Spleen (tissue), 11 donors: Measurements from ENCODE around the gene KCNG4. TPM values are rescaled to one million over a fixed set of nuclear protein-coding genes. Genes with fewer than 3 reads are reported as not detected.

ENCODE experiments used
- DNase-seq: peaks from one replicate; pipeline ENCODE4 v3.0.0-alpha.2; 2020
- H3K27ac ChIP-seq, 8 donors: fragments of 200-600 bp; sonication (generic) in 7 of 8; 1 replicate in 4 of 8; 2 replicates in 4 of 8; pipeline versions ENCODE4 v1.5.0 to v1.8.0; 2016 to 2021; ENCODE audit warnings: inconsistent platforms in 4 of 8, mild to moderate bottlenecking in 4 of 8, moderate library complexity in 1 of 8
- H3K27me3 ChIP-seq, 7 donors: fragments of 200-600 bp; sonication (generic) in 6 of 7; replicated peaks in 1 of 7; 1 replicate in 4 of 7; 2 replicates in 3 of 7; pipeline versions ENCODE4 v1.5.0 to v1.8.0; 2016 to 2021; ENCODE audit warnings: inconsistent platforms in 3 of 7, mild to moderate bottlenecking in 1 of 7
- H3K36me3 ChIP-seq, 6 donors: fragments of 200-600 bp; sonication (generic) in 5 of 6; 1 replicate in 4 of 6; 2 replicates in 2 of 6; pipeline versions ENCODE4 v1.5.0 to v1.8.0; 2016 to 2021; ENCODE audit warnings: inconsistent platforms in 2 of 6
- H3K4me1 ChIP-seq, 6 donors: fragments of 200-600 bp; sonication (generic) in 5 of 6; 1 replicate in 3 of 6; 2 replicates in 3 of 6; pipeline versions ENCODE4 v1.5.0 to v1.8.0; 2016 to 2021; ENCODE audit warnings: inconsistent platforms in 3 of 6
- H3K4me3 ChIP-seq, 8 donors: fragments of 200-600 bp; sonication (generic) in 7 of 8; 1 replicate in 4 of 8; 2 replicates in 4 of 8; pipeline versions ENCODE4 v1.5.0 to v1.8.0; 2016 to 2021; ENCODE audit warnings: inconsistent platforms in 4 of 8, mild to moderate bottlenecking in 4 of 8, moderate library complexity in 2 of 8
- H3K9me3 ChIP-seq, 8 donors: fragments of 200-600 bp; sonication (generic) in 7 of 8; 1 replicate in 4 of 8; 2 replicates in 4 of 8; pipeline versions ENCODE4 v1.5.0 to v1.8.0; 2016 to 2021; ENCODE audit warnings: inconsistent platforms in 4 of 8
- POLR2A ChIP-seq, 3 donors: fragments of 450-650 bp; IDR thresholded peaks; one replicate each; pipeline ENCODE4 v1.5.1; 2017; ENCODE audit warnings: antibody characterized with exemption in 3 of 3, mild to moderate bottlenecking in 1 of 3
- POLR2AphosphoS5 ChIP-seq, 3 donors: sonication (generic); formaldehyde crosslinking; IDR thresholded peaks; one replicate each; pipeline ENCODE4 v1.5.1; 2017; ENCODE audit warnings: antibody characterized with exemption in 3 of 3
- WGBS, 5 donors: extraction: QIAGEN DNeasy Blood & Tissue Kit in 3 of 5; methylation state at CpG; one replicate each; pipeline versions ENCODE4 v1.1.5 to v1.1.7; 2013 to 2018; 5-methylcytosine and 5-hydroxymethylcytosine counted together
- intact Hi-C: fragments of 100-400 bp; cut with DNase I; formaldehyde crosslinking; loops from one replicate; pipeline ENCODE4 v1.15.0; 2023; ENCODE audit warnings: low total_unique reads
- polyA plus RNA-seq, 3 donors: library from polyadenylated mRNA; stranded (reverse); fragments of 200-250 nt; gene quantifications; one replicate each; pipeline ENCODE4 v1.2.1, GENCODE V29; 2013
- total RNA-seq, 7 donors: library from RNA; depleted of rRNA in 3 of 7; stranded (reverse); fragments of >200 nt in 3 of 7; fragmentation: NEBNext Ultra II Directional in 4 of 7; extraction: Animal tissue kit (Norgen Biotek cat#: 25700) in 4 of 7; gene quantifications; one replicate each; pipeline versions ENCODE4 v1.1.0 to v1.2.1, GENCODE V29; 2016 to 2021
- TF ChIP-seq, protein P1 (sequence below), 11 experiments: fragments of 200-600 bp in 7 of 11; fragments of 450-650 bp in 4 of 11; sonication (generic) in 4 of 11; IDR thresholded peaks in 8 of 11; conservative IDR thresholded peaks in 3 of 11; 1 replicate in 7 of 11; 2 replicates in 4 of 11; pipeline versions ENCODE4 v1.4.0 to v1.8.0; 2016 to 2021; ENCODE audit warnings: antibody characterized with exemption in 11 of 11, inconsistent platforms in 4 of 11, mild to moderate bottlenecking in 1 of 11
- donor health status: healthy with polysubstance abuse.
- donor health status: DM: no; HTN: no; CAD: no; lungs with moderate emphysema.
- donor health status: DM: no; HTN: no; CAD: no.
- donor health status: Bipolar disorder and iron deficiency.
- donor health status: healthy.
- donor health status: DM: no; HTN: no; CAD: no.
- donor health status: DM: yes; HTN: yes; CAD: no.

KCNG4 gene
- total and polyA plus RNA-seq, 10 donors = not detected

DNA sequence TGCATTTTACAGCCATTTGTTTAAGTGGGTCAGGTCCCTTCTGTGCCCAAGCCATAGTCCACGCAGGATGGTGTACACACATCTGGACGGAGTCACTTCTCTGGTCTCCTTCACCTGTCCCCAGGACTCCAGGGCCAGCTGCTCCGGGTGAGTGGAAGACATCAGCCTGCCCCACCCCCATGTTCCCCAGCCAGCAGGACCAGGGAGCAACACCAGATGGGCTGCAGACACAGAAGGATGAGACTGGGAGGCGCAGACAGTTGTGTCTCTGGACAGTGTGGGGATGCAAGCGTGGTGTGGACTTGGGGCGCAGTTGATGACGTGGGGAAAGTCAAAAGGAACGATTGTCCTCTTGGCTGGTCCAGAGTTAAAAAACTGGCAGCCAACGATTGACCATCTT lies 30.3 kb upstream of the KCNG4 start:
- 86 to 91% (median 89%) methylated on average over 9 of the region's 9 CpGs for WGBS, 5 donors
- H3K4me3 ChIP-seq = no peak overlapping the region
- H3K27me3 ChIP-seq = peaks cover 0 to 48% (median 0%) of the 10 kb centered on the region in 7 donors
- no peaks in the 10 kb centered on the region for H3K4me1 ChIP-seq
- TF ChIP-seq, protein P1, sequence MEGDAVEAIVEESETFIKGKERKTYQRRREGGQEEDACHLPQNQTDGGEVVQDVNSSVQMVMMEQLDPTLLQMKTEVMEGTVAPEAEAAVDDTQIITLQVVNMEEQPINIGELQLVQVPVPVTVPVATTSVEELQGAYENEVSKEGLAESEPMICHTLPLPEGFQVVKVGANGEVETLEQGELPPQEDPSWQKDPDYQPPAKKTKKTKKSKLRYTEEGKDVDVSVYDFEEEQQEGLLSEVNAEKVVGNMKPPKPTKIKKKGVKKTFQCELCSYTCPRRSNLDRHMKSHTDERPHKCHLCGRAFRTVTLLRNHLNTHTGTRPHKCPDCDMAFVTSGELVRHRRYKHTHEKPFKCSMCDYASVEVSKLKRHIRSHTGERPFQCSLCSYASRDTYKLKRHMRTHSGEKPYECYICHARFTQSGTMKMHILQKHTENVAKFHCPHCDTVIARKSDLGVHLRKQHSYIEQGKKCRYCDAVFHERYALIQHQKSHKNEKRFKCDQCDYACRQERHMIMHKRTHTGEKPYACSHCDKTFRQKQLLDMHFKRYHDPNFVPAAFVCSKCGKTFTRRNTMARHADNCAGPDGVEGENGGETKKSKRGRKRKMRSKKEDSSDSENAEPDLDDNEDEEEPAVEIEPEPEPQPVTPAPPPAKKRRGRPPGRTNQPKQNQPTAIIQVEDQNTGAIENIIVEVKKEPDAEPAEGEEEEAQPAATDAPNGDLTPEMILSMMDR (IDR thresholded peaks at IDR 0.05 in 8 of 11, conservative IDR thresholded peaks at IDR 0.05 in 3 of 11) = no peak
- TF ChIP-seq POLR2AphosphoS5 (IDR thresholded peaks at IDR 0.05) = no peak
- H3K9me3 ChIP-seq = no peaks in the 10 kb centered on the region
- H3K36me3 ChIP-seq = no peaks in the 10 kb centered on the region
- DNase-seq = no peak
- intact Hi-C loops = no loop called here
- no peak overlapping the region for H3K27ac ChIP-seq

GRCh38 chr16:84268291-84269040 lies 28.7 kb upstream of the KCNG4 start:
- TF ChIP-seq POLR2AphosphoS5 (IDR thresholded peaks at IDR 0.05) (no peak), POLR2A (IDR thresholded peaks at IDR 0.05) (no peak)
- TF ChIP-seq, protein P1 (IDR thresholded peaks at IDR 0.05 in 8 of 11, conservative IDR thresholded peaks at IDR 0.05 in 3 of 11) = no peak
- Histone ChIP-seq H3K27ac (no peak overlapping the region), H3K4me1 (no peaks in the 10 kb centered on the region), H3K27me3 (peaks cover 0 to 44% (median 0%) of the 10 kb centered on the region in 7 donors), H3K4me3 (no peak overlapping the region), H3K36me3 (no peaks in the 10 kb centered on the region), H3K9me3 (no peaks in the 10 kb centered on the region)
- no peak for DNase-seq
- intact Hi-C loops = no loop called here
- 65 to 75% (median 71%) methylated on average over 18 of the region's 18 CpGs for WGBS, 5 donors

DNA sequence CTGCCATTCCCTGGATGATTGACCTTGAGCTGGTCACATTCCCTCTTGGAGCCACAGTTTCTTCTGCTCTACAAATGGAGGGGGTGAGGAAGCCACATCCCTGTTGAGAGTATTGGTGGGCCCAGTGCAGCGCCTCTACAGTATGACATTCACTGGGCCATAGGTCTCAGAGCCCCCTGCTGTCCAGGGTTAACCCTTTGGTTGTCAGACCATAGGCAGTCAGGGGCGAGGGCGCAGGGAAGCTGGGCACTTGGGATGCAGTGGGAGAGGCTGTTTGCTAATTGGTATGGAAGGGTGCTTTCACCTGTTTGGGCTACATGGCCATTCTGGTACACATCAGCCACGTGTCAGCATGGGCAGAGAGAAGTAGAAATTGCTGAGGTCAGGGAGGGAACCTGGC lies 27.6 kb upstream of the KCNG4 start:
- DNase-seq = no peak
- H3K27me3 ChIP-seq = peaks cover 0 to 51% (median 0%) of the 10 kb centered on the region in 7 donors
- no peak overlapping the region for H3K4me3 ChIP-seq
- TF ChIP-seq POLR2AphosphoS5 (IDR thresholded peaks at IDR 0.05) = no peak
- no peak for TF ChIP-seq POLR2A (IDR thresholded peaks at IDR 0.05)
- TF ChIP-seq, protein P1 (IDR thresholded peaks at IDR 0.05 in 8 of 11, conservative IDR thresholded peaks at IDR 0.05 in 3 of 11) = no peak
- H3K27ac ChIP-seq = no peak overlapping the region
- 65 to 86% (median 74%) methylated on average over 4 of the region's 4 CpGs for WGBS, 5 donors
- intact Hi-C loops = no loop called here
- no peaks in the 10 kb centered on the region for H3K4me1 ChIP-seq
- H3K9me3 ChIP-seq = no peaks in the 10 kb centered on the region
- H3K36me3 ChIP-seq = no peaks in the 10 kb centered on the region

DNA sequence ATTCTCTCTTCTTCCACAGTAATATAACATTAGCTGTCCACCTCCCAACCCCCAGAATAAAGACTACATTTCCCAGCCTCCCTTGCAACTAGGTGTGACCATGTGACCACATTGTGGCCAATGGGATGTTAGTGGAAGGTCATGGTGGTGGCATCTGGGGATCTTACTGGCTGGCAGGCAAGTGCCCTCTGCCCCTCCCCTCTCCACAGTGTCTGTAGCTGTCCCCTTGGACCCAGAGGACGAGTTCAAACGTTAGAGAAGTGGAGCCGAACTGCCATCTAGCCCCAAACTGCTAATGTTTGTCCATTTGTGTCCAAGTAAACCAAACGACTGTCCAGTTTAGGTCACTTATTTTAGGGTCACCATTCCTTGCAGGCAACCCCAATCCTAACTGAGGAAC lies 26.6 kb upstream of the KCNG4 start:
- no peaks in the 10 kb centered on the region for H3K36me3 ChIP-seq
- intact Hi-C loops = no loop called here
- H3K4me3 ChIP-seq = no peak overlapping the region
- H3K27me3 ChIP-seq = peaks cover 0 to 49% (median 0%) of the 10 kb centered on the region in 7 donors
- no peaks in the 10 kb centered on the region for H3K4me1 ChIP-seq
- TF ChIP-seq, protein P1 (IDR thresholded peaks at IDR 0.05 in 8 of 11, conservative IDR thresholded peaks at IDR 0.05 in 3 of 11) = no peak
- TF ChIP-seq POLR2AphosphoS5 (IDR thresholded peaks at IDR 0.05) = no peak
- TF ChIP-seq POLR2A (IDR thresholded peaks at IDR 0.05) = no peak
- H3K27ac ChIP-seq = no peak overlapping the region
- H3K9me3 ChIP-seq = no peaks in the 10 kb centered on the region
- WGBS, 5 donors = 38 to 56% (median 44%) methylated on average over 4 of the region's 4 CpGs
- DNase-seq = no peak
